Activated B cell treated with CpG ODN at 0.5 μM for 24 hours (primary cell): ENCODE results near the gene TNFSF13B. TPM values are rescaled to one million over a fixed set of nuclear protein-coding genes. Genes with fewer than 3 reads are reported as not detected.

Experiments
- ATAC-seq: fragments of 200-7000 bp; cut with Tn5 transposase; one replicate; pipeline ENCODE4 v1.10.0; 2021; ENCODE audit warnings: low read depth, mild to moderate bottlenecking, moderate library complexity
- CTCF ChIA-PET: fragments of 350-600 bp; sonication (Branson Sonifier 250); formaldehyde crosslinking; loops from one replicate; lab custom pipeline; 2021; ENCODE audit warnings: antibody characterized with exemption; lab: Charles Lee
- POLR2A ChIA-PET: fragments of 350-600 bp; sonication (Branson Sonifier 250); formaldehyde crosslinking; loops from one replicate; lab custom pipeline; 2021; ENCODE audit warnings: antibody characterized with exemption; lab: Charles Lee
- DNase-seq: peaks from one replicate; pipeline ENCODE4 v3.0.0; 2022
- H3K27ac Mint-ChIP-seq: one replicate; pipeline ENCODE4 v1.8.0; 2020; ENCODE audit warnings: mixed read lengths
- H3K27me3 Mint-ChIP-seq: one replicate; pipeline ENCODE4 v1.8.0; 2021; ENCODE audit warnings: mixed read lengths
- H3K36me3 Mint-ChIP-seq: one replicate; pipeline ENCODE4 v1.8.0; 2021; ENCODE audit warnings: low read depth, mixed read lengths
- H3K4me1 Mint-ChIP-seq: one replicate; pipeline ENCODE4 v1.8.0; 2021; ENCODE audit warnings: mixed read lengths
- H3K4me3 Mint-ChIP-seq: one replicate; pipeline ENCODE4 v1.8.0; 2020; ENCODE audit warnings: mild to moderate bottlenecking, mixed read lengths
- H3K9me3 Mint-ChIP-seq: one replicate; pipeline ENCODE4 v1.8.0; 2020; ENCODE audit warnings: mixed read lengths
- CTCF ChIP-seq: fragments of 200-600 bp; IDR thresholded peaks from one replicate; pipeline ENCODE4 v1.8.0; 2022; ENCODE audit warnings: antibody characterized with exemption, mild to moderate bottlenecking
- intact Hi-C: fragments of 100-400 bp; cut with micrococcal nuclease; formaldehyde crosslinking; loops from one replicate; pipeline ENCODE4 v1.15.1; 2024
- total RNA-seq: library from RNA; stranded (reverse); gene quantifications from 2 replicates; pipeline ENCODE4 v1.2.3, GENCODE V29; 2022

Gene TNFSF13B
- total RNA-seq, 1 donor from 2014 or later = 2.7 TPM

- CTCF ChIA-PET = interaction anchor here (1.2 to 1.6 kb wide), 3 partner anchors 16 to 557 kb away, joined by 3 to 4 read pairs (median 3); no protein-coding TSS in a partner anchor
- DNase-seq = no peak
- no peaks in the 10 kb centered on the region for H3K9me3 Mint-ChIP-seq
- no peak for TF ChIP-seq CTCF
- intact Hi-C loops = loop anchor here (5.0 kb wide), 1 partner anchor 555 kb away; no protein-coding TSS in a partner anchor
- ATAC-seq = peak; percentile 34
- no peaks in the 10 kb centered on the region for H3K36me3 Mint-ChIP-seq
- H3K27ac Mint-ChIP-seq = peak overlapping the region; percentile 30
- H3K27me3 Mint-ChIP-seq = peaks cover 3% of the 10 kb centered on the region
- POLR2A ChIA-PET = no interaction called here
- peak overlapping the region; percentile 37 for H3K4me3 Mint-ChIP-seq
- H3K4me1 Mint-ChIP-seq = peaks cover 6% of the 10 kb centered on the region
Measured at GRCh38 chr13:108342369-108343289, 73.1 kb downstream of the TNFSF13B start.

- CTCF ChIA-PET = no interaction called here
- POLR2A ChIA-PET = no interaction called here
- no peak overlapping the region for H3K4me3 Mint-ChIP-seq
- TF ChIP-seq CTCF = no peak
- intact Hi-C loops = no loop called here
- H3K36me3 Mint-ChIP-seq = no peaks in the 10 kb centered on the region
- no peak for ATAC-seq
- H3K27ac Mint-ChIP-seq = no peak overlapping the region
- peaks cover 6% of the 10 kb centered on the region for H3K4me1 Mint-ChIP-seq
- H3K27me3 Mint-ChIP-seq = peaks cover 5% of the 10 kb centered on the region
- H3K9me3 Mint-ChIP-seq = no peaks in the 10 kb centered on the region
- DNase-seq = no peak
Measured at GRCh38 chr13:108345016-108345415, 75.5 kb downstream of the TNFSF13B start.

- DNase-seq (no peak), ATAC-seq (no peak)
- no peak for TF ChIP-seq CTCF
- Mint-ChIP-seq H3K4me3 (no peak overlapping the region), H3K27me3 (peaks cover 3% of the 10 kb centered on the region), H3K9me3 (no peaks in the 10 kb centered on the region), H3K4me1 (peaks cover 6% of the 10 kb centered on the region), H3K27ac (no peak overlapping the region), H3K36me3 (no peaks in the 10 kb centered on the region)
- intact Hi-C loops = no loop called here
- POLR2A ChIA-PET = no interaction called here
- CTCF ChIA-PET = no interaction called here
Measured at GRCh38 chr13:108346376-108346775, 76.9 kb downstream of the TNFSF13B start.

- Mint-ChIP-seq H3K27me3 (peaks cover 3% of the 10 kb centered on the region), H3K9me3 (no peaks in the 10 kb centered on the region), H3K27ac (no peak overlapping the region), H3K36me3 (no peaks in the 10 kb centered on the region), H3K4me1 (no peaks in the 10 kb centered on the region), H3K4me3 (no peak overlapping the region)
- no peak for ATAC-seq
- POLR2A ChIA-PET = no interaction called here
- no peak for DNase-seq
- CTCF ChIA-PET = no interaction called here
- no peak for TF ChIP-seq CTCF
- intact Hi-C loops = no loop called here
Measured at GRCh38 chr13:108349269-108349668, 79.8 kb downstream of the TNFSF13B start.

- H3K27ac Mint-ChIP-seq = no peak overlapping the region
- H3K4me1 Mint-ChIP-seq = no peaks in the 10 kb centered on the region
- H3K27me3 Mint-ChIP-seq = peaks cover 3% of the 10 kb centered on the region
- intact Hi-C loops = no loop called here
- no peak for TF ChIP-seq CTCF
- ATAC-seq (no peak), DNase-seq (no peak)
- H3K9me3 Mint-ChIP-seq = no peaks in the 10 kb centered on the region
- CTCF ChIA-PET = no interaction called here
- POLR2A ChIA-PET = no interaction called here
- no peak overlapping the region for H3K4me3 Mint-ChIP-seq
- no peaks in the 10 kb centered on the region for H3K36me3 Mint-ChIP-seq
Measured at GRCh38 chr13:108350579-108350978, 81.1 kb downstream of the TNFSF13B start.
